ENCODE results near the gene SLCO3A1.

DNA sequence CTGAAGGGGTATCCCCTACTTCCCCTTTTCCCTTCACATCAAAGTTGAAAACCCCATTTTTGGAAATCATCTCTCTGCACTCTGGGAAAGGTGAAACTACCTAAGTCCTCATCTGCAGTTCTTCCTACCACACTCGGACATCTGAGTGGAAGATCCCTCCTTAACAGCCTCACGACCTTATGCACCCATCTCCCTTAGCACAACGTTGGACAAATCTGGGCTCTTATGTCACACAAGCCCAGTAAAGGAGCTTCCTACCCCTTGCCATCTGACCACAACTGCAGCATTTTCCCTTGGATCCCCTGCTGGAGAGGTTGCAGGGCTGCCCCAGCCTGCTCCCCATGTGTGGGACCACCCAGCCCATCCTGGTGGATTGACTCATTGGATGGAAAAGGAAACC, 288.1 kb downstream of the SLCO3A1 start:
- TF ChIP-seq, protein P1, sequence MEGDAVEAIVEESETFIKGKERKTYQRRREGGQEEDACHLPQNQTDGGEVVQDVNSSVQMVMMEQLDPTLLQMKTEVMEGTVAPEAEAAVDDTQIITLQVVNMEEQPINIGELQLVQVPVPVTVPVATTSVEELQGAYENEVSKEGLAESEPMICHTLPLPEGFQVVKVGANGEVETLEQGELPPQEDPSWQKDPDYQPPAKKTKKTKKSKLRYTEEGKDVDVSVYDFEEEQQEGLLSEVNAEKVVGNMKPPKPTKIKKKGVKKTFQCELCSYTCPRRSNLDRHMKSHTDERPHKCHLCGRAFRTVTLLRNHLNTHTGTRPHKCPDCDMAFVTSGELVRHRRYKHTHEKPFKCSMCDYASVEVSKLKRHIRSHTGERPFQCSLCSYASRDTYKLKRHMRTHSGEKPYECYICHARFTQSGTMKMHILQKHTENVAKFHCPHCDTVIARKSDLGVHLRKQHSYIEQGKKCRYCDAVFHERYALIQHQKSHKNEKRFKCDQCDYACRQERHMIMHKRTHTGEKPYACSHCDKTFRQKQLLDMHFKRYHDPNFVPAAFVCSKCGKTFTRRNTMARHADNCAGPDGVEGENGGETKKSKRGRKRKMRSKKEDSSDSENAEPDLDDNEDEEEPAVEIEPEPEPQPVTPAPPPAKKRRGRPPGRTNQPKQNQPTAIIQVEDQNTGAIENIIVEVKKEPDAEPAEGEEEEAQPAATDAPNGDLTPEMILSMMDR (IDR thresholded peaks at IDR 0.05 in 8 of 11, conservative IDR thresholded peaks at IDR 0.05 in 3 of 11) = no peak
- TF ChIP-seq POLR2A (IDR thresholded peaks at IDR 0.05) (no peak), POLR2AphosphoS5 (IDR thresholded peaks at IDR 0.05) (no peak)
